ENCODE results near the gene STAU1.

DNA sequence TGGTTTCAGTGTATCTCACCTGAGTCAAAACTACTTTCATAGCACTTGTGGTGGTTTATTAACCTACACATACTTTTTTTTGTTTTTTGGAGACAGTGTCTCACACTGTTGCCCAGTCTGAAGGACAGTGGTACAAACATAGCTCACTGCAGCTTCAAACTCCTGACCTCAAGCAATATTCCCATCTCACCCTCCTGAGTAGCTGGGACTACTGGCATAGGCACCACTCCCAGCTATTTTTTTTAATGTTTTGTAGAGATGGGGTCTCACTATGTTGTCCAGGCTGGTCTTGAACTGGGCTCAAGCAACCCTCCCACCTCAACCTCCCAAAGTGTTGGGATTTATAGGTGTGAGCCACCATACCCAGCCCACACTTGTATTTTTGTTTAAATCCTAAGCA, 49.7 kb downstream of the STAU1 start:
- TF ChIP-seq, protein P1, sequence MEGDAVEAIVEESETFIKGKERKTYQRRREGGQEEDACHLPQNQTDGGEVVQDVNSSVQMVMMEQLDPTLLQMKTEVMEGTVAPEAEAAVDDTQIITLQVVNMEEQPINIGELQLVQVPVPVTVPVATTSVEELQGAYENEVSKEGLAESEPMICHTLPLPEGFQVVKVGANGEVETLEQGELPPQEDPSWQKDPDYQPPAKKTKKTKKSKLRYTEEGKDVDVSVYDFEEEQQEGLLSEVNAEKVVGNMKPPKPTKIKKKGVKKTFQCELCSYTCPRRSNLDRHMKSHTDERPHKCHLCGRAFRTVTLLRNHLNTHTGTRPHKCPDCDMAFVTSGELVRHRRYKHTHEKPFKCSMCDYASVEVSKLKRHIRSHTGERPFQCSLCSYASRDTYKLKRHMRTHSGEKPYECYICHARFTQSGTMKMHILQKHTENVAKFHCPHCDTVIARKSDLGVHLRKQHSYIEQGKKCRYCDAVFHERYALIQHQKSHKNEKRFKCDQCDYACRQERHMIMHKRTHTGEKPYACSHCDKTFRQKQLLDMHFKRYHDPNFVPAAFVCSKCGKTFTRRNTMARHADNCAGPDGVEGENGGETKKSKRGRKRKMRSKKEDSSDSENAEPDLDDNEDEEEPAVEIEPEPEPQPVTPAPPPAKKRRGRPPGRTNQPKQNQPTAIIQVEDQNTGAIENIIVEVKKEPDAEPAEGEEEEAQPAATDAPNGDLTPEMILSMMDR (IDR thresholded peaks at IDR 0.05): no peak
- TF ChIP-seq POLR2A (IDR thresholded peaks at IDR 0.05): no peak
